OCI-LY7 (cell line): ENCODE results near the gene FAM169A.

Source experiments
- CTCF ChIP-seq: fragments of 200-600 bp; sonication (generic); conservative IDR thresholded peaks from 2 replicates; pipeline ENCODE4 v1.5.1; 2014; ENCODE audit warnings: mild to moderate bottlenecking, antibody characterized with exemption, low read length, moderate library complexity, mixed read lengths
- EZH2phosphoT487 ChIP-seq: fragments of 200-600 bp; sonication (generic); IDR thresholded peaks from 2 replicates; pipeline ENCODE4 v1.6.1; 2018; ENCODE audit warnings: low read depth, borderline replicate concordance, mild to moderate bottlenecking, mixed run types, antibody characterized with exemption, low read length, moderate library complexity, mixed read lengths

DNA sequence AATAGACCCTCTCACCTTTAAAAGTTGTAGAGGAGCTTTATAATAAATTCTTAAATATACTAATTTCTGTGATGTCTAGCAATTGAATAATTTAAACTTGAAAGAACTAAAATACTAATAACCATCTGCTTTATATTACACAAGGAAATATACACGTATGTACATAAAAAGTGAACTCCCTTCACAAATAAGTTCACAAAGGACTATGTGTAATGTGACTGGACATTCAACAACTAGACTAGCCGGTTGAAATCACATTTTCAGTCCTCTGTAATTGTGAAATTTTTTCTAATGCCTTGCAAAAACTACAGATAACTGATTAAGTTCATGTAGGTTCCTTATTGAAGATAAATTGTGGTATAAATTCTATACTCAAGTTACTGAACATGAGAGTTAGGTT, 87.6 kb downstream of the FAM169A start:
- TF ChIP-seq CTCF (no peak), EZH2phosphoT487 (no peak)
